Activated CD4-positive, CD25-positive, alpha-beta regulatory T cell treated with anti-CD3 and anti-CD28 coated beads, Interleukin-2, amount 50 U/mL, for 24 hours (primary cell): ENCODE measurements around the gene GPR78.

ENCODE experiments used
- ATAC-seq, 2 donors: fragments of 150-1000 bp; cut with Tn5 transposase; one replicate each; pipeline ENCODE4 v1.10.0; 2021; ENCODE audit warnings: mild to moderate bottlenecking in 1 of 2, moderate library complexity in 1 of 2

The GPR78 gene

DNA sequence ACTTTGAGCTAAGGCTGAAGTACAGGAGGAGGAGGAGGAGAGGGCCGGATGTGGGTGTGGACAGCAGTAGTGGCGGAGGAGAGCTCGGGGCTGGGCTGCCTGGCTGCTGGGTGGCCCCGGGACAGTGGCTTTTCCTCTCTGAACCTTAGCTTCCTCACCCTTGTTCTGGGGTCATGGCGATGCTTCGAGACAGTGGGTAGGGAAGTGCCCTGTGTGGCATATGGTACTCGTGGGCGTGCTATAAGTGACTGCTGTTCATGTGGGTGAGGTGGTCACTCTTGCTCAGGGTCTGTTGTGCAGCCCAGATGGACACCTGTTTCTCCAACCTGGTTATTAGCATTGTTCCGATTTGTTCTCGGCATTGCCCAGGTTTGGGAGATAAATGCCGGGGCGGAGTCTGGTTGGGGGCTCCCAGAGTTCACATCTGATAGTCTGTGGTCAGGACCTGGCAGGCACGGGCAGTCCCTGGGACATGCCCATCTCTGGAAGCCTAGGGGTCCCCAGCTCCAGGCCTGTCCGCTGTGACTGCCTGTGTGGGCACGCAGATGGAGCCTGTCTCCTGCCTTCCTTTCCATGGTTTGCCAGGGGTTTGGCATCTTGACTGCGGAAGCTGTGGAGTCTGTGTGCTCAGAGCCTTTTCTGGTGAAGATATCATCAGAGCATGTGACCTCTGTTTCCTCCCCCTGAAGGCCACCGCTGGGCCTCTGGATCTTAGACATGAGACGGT is 7.4 kb downstream of the GPR78 start:
- no peak for ATAC-seq

GRCh38 chr4:8588196-8588470 is 7.9 kb downstream of the GPR78 start:
- ATAC-seq = no peak

- ATAC-seq = no peak
Observed at GRCh38 chr4:8589336-8589735, 9.1 kb downstream of the GPR78 start.

GRCh38 chr4:8589823-8590545 is 9.8 kb downstream of the GPR78 start:
- ATAC-seq = no peak

GRCh38 chr4:8590546-8590880 is 10.3 kb downstream of the GPR78 start:
- ATAC-seq = no peak

DNA sequence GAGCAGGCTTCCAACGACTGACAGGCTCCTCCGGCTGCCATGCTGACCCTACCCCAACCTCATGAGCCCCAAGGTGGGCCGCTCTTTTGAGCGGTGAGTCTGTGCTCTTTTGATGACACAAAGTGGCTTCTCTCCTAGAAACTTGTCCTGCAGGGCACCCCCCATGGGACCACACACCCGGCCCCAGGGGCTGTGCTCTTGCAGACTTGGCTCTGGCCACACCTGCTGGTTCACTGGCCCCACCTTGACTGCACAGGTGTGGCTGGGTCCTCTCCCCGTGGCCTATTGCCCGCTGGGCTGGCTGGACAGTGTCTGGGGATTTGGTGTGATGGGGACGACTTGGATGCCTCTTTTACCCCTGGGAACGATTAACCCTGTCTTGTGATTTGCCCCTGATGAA is 10.9 kb downstream of the GPR78 start:
- no peak for ATAC-seq

GRCh38 chr4:8591626-8592365 is 11.6 kb downstream of the GPR78 start:
- no peak for ATAC-seq

DNA sequence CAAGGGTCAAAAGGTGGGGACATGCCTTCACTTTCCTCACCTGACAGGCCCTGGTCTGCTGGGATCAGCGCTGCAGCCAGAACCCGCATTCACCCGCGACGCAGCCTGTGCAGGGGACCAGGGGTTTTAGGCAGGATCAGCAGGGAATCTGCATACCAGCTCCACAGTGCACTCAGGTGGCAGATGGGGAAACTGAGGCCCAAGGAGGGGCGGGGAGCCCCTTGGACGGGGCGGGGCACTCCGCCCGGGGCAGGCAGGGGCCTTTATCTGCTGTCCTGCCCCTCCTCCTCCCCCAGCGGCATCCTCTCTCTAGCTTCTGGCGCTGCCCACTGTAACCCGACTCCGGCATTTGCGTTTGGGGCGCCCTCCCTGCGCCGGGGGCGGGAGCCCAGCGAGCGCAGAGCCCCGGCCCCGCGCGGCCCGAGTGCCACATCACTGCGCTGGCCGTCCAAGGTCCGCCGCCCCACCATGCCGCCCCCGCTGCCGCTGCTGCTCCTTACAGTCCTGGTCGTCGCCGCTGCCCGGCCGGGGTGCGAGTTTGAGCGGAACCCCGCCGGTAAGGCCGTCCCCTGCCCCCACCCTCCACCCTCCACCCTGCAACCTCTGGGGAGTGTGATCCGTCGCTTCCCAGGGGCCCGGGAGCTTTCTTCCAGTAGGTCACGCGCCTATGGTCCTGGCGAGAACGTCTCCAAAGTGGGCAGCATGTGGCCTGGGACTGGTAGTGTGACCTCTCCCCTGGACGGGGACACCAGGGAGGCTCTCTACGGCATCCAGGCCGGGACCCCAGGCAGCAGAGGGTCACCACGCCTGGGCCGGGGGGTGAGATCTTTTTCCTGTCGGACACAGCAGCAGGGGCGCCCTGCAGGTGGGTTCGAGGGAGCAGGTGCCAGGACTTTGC is 12.4 kb downstream of the GPR78 start, which contains the start of gene CPZ:
Gene CPZ, plus strand, starts transcription at position 400 of the 898 bp plus-strand sequence. Its CDS starts 69 bp downstream, at position 469.
- ATAC-seq = no peak

- ATAC-seq = no peak
Observed at GRCh38 chr4:8593264-8594096, 13.3 kb downstream of the GPR78 start.

GRCh38 chr4:8594097-8595038 is 14.2 kb downstream of the GPR78 start:
- no peak for ATAC-seq

DNA sequence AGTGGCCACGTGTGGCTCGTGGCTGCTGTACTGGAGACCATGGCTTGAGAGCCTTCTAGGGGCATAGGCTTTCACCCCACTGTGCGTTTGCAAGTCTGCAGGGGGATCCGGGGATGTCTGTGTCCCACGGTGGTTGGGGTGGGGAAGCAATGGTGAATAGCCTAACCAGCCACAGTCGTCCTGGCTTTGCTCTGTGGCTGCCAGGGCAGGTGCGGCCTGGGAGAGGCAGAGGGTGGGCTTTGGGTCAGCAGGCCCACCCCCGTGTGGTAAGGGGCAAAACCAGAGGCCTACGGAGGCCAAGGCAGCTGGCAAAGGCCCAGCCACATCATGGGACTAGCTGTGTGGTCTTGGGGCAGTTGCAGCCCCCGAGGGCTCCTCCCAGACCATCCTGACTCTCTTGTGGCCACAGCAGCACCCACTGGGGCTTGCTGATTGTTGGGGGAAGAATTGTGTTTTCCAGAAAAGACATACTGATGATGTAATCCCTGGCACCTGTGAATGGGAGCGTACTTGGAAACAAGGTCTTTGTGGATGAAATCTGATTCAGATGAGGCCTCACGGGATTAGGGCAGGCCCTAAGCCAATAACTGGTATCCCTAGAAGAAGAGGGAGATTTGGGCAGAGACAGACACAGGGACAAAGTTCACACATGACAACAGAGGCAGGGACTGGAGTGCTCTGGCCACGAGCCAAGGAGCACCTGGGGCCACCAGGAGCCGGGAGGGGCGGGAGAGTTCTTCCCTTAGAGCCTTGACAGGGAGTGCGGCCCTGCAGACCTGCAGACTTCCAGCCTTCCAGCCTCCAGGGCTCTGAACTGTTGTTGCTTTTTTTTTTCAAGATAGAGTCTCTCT is 15.3 kb downstream of the GPR78 start:
- no peak for ATAC-seq

- no peak for ATAC-seq
Observed at GRCh38 chr4:8596891-8597290, 16.7 kb downstream of the GPR78 start.

- ATAC-seq = no peak
Observed at GRCh38 chr4:8597319-8597718, 17.1 kb downstream of the GPR78 start.

DNA sequence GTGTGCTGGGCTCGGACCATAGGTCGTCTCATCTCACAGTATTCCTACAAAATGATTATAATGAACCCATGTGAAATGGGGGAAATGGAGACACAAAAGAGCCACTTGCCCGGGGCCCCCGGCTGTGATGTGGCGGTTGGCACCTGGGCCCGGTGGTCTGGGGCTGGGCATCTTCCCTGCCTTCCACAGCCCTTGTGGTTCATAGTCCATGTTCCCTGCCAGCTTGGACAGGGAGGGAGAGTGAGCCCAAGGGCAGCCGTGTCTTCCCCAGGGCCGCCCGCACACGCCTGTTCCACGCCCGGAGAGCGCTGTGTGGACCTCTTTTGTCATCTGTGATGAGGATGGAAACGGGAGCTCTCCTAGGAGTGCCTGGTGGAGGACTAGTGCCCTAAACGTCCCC is 17.6 kb downstream of the GPR78 start:
- no peak for ATAC-seq

- ATAC-seq = no peak
Observed at GRCh38 chr4:8598391-8599090, 18.3 kb downstream of the GPR78 start.

DNA sequence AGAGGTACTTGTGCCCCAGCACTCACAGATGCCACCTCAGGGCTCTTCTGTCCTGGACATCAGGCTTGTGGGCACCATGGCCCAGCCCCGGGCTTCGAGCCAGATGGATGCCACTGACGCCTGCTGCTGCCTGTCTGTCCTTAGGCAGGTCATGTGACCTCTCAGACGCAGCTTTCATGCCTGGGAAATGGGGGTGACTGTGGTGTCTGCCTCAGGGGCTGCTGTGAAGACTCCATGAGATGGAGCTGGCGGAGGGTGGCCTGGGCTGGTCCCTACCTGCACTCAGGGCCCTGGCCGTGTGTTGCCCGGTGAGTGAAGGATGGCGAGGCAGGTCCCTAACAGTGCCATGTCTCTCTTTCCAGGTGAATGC is 18.9 kb downstream of the GPR78 start:
- no peak for ATAC-seq

DNA sequence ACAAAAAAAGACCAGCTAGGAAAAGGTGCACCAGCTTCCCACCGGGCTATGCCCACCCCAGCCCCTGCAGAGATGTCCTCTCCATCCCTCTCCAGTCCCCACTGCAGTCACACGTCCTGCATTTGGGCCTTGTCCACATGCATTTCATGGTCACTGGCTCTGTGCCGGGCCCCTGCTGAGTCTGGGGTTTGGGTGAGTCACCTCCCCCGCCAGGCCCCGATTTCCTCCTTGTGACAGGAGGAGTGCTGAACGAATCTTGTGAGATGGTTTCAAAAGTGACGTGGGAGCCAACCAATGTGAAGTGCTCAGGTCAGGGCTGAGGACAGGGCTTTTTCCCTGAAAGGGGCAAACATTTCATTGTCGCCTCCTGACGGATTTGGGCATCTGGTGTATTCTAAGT is 19.5 kb downstream of the GPR78 start:
- no peak for ATAC-seq

- no peak for ATAC-seq
Observed at GRCh38 chr4:8600266-8600665, 20.1 kb downstream of the GPR78 start.

DNA sequence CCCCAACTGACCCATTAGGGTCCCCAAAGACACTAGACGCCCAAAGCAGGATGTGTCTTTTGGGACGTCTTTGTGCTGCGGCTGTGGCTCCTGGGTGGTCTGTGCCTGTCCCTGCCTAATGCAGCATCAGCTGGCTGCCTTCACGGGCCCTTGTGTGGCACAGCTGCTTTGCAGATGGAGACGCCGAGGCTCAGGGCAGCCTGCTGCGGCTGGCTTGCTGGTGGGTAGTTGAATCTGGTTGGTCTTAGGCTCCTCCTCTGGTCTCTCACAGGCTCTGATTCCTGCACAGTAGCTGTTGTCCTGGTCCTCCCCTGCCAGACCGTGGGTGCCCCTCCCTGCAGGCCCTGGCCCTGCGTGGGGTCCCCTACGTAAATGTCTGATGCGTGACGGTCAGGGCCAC is 20.5 kb downstream of the GPR78 start:
- ATAC-seq = no peak
